ENCODE measurements around the gene LYST. TPM values are rescaled to one million over a fixed set of nuclear protein-coding genes. Genes with fewer than 3 reads are reported as not detected.

The LYST gene
- total RNA-seq, 1 donor from 2014 or later, result 7.2 TPM

GRCh38 chr1:235675152-235675890 lies 191.4 kb downstream of the LYST start:
- Mint-ChIP-seq H3K36me3 (peaks cover 46% of the 10 kb centered on the region), H3K27ac (no peak overlapping the region), H3K4me1 (peaks cover 7% of the 10 kb centered on the region), H3K4me3 (no peak overlapping the region), H3K27me3 (ENCODE audit: low read depth) (no peaks in the 10 kb centered on the region), H3K9me3 (peaks cover 51% of the 10 kb centered on the region)
- no peak for DNase-seq (ENCODE audit: low spot score in 2 of 2, unreplicated experiment in 2 of 2)
- no peak for TF ChIP-seq CTCF (IDR thresholded peaks at IDR 0.05; ENCODE audit: unreplicated experiment)

- no peak for TF ChIP-seq CTCF (IDR thresholded peaks at IDR 0.05; ENCODE audit: unreplicated experiment)
- peaks cover 59% of the 10 kb centered on the region for H3K9me3 Mint-ChIP-seq
- H3K4me1 Mint-ChIP-seq, result no peaks in the 10 kb centered on the region
- H3K36me3 Mint-ChIP-seq, result peaks cover 53% of the 10 kb centered on the region
- DNase-seq (ENCODE audit: low spot score in 2 of 2, unreplicated experiment in 2 of 2), result no peak
- H3K27me3 Mint-ChIP-seq (ENCODE audit: low read depth), result no peaks in the 10 kb centered on the region
- H3K27ac Mint-ChIP-seq, result no peak overlapping the region
- H3K4me3 Mint-ChIP-seq, result no peak overlapping the region
Observed at GRCh38 chr1:235673981-235674380, 192.7 kb downstream of the LYST start.

GRCh38 chr1:235671992-235672391 lies 194.7 kb downstream of the LYST start:
- peaks cover 65% of the 10 kb centered on the region for H3K9me3 Mint-ChIP-seq
- H3K4me1 Mint-ChIP-seq, result no peaks in the 10 kb centered on the region
- peak overlapping the region; percentile 4 for H3K4me3 Mint-ChIP-seq
- peaks cover 53% of the 10 kb centered on the region for H3K36me3 Mint-ChIP-seq
- no peak for TF ChIP-seq CTCF (IDR thresholded peaks at IDR 0.05; ENCODE audit: unreplicated experiment)
- no peak overlapping the region for H3K27ac Mint-ChIP-seq
- no peak for DNase-seq (ENCODE audit: low spot score in 2 of 2, unreplicated experiment in 2 of 2)
- no peaks in the 10 kb centered on the region for H3K27me3 Mint-ChIP-seq (ENCODE audit: low read depth)

- no peak for TF ChIP-seq CTCF (IDR thresholded peaks at IDR 0.05; ENCODE audit: unreplicated experiment)
- peaks cover 56% of the 10 kb centered on the region for H3K9me3 Mint-ChIP-seq
- H3K36me3 Mint-ChIP-seq, result peaks cover 41% of the 10 kb centered on the region
- no peak overlapping the region for H3K27ac Mint-ChIP-seq
- H3K27me3 Mint-ChIP-seq (ENCODE audit: low read depth), result no peaks in the 10 kb centered on the region
- H3K4me1 Mint-ChIP-seq, result no peaks in the 10 kb centered on the region
- DNase-seq (ENCODE audit: low spot score in 2 of 2, unreplicated experiment in 2 of 2), result no peak
- peak overlapping the region; percentile 50 for H3K4me3 Mint-ChIP-seq
Observed at GRCh38 chr1:235670157-235670776, 196.4 kb downstream of the LYST start.

GRCh38 chr1:235669277-235669676 lies 197.4 kb downstream of the LYST start:
- no peaks in the 10 kb centered on the region for H3K4me1 Mint-ChIP-seq
- H3K36me3 Mint-ChIP-seq, result peaks cover 33% of the 10 kb centered on the region
- DNase-seq (ENCODE audit: low spot score in 2 of 2, unreplicated experiment in 2 of 2), result no peak
- H3K27ac Mint-ChIP-seq, result no peak overlapping the region
- no peaks in the 10 kb centered on the region for H3K27me3 Mint-ChIP-seq (ENCODE audit: low read depth)
- H3K4me3 Mint-ChIP-seq, result no peak overlapping the region
- peaks cover 49% of the 10 kb centered on the region for H3K9me3 Mint-ChIP-seq
- no peak for TF ChIP-seq CTCF (IDR thresholded peaks at IDR 0.05; ENCODE audit: unreplicated experiment)

All from mesothelial cell of epicardium (in vitro differentiated cells).